PC-3 (cell line): Measurements from ENCODE around the gene ALAS2. TPM values are rescaled to one million over a fixed set of nuclear protein-coding genes. Genes with fewer than 3 reads are reported as not detected.

ENCODE experiments used
- ATAC-seq: fragments of 200-7000 bp; cut with Tn5 transposase; 2 replicates; pipeline ENCODE4 v1.9.1; 2020; ENCODE audit warnings: mild to moderate bottlenecking, moderate library complexity
- BruUV-seq: library from RNA; stranded (reverse); fragments of 400-500 nt; replicated peaks from 2 replicates; lab custom pipeline; 2021; lab: Mats Ljungman, UMichigan
- CTCF ChIA-PET: fragments of 300-600 bp; sonication (Branson Sonifier 250); formaldehyde crosslinking; loops from one replicate; lab custom pipeline; 2022; ENCODE audit warnings: antibody characterized with exemption; lab: Charles Lee
- POLR2A ChIA-PET: fragments of 300-600 bp; sonication (Branson Sonifier 250); formaldehyde crosslinking; loops from one replicate; lab custom pipeline; 2022; ENCODE audit warnings: antibody characterized with exemption; ENCODE audit not compliant: unreplicated experiment; lab: Charles Lee
- DNase-seq: peaks from one replicate; pipeline ENCODE4 v3.0.0-alpha.2; 2015
- H2AFZ ChIP-seq: fragments of 300-600 bp; sonication (generic); 2 replicates; pipeline ENCODE4 v1.6.0; 2016; ENCODE audit warnings: antibody characterized with exemption, low read length
- H3F3A ChIP-seq: fragments of 300-600 bp; sonication (generic); one replicate; pipeline ENCODE4 v1.6.0; 2017; ENCODE audit warnings: antibody characterized with exemption, low read length, control low read depth, mild to moderate bottlenecking; ENCODE audit not compliant: unreplicated experiment
- H3K27ac ChIP-seq: fragments of 300-600 bp; sonication (generic); 2 replicates; pipeline ENCODE4 v1.5.1; 2016; ENCODE audit warnings: mild to moderate bottlenecking, low read length
- H3K27me3 ChIP-seq: fragments of 300-600 bp; sonication (generic); 2 replicates; pipeline ENCODE4 v1.6.1; 2016; ENCODE audit warnings: low read length, mixed read lengths
- H3K36me3 ChIP-seq: fragments of 300-600 bp; sonication (generic); 2 replicates; pipeline ENCODE4 v1.6.1; 2016; ENCODE audit warnings: low read depth, mixed run types, low read length, mixed read lengths
- H3K4me1 ChIP-seq: fragments of 300-600 bp; sonication (generic); 2 replicates; pipeline ENCODE4 v1.5.1; 2016; ENCODE audit warnings: low read length; ENCODE audit not compliant: insufficient read depth
- H3K4me2 ChIP-seq: fragments of 300-600 bp; sonication (generic); 2 replicates; pipeline ENCODE4 v1.6.0; 2016; ENCODE audit warnings: low read length
- H3K4me3 ChIP-seq: fragments of 300-600 bp; sonication (generic); 2 replicates; pipeline ENCODE4 v1.5.1; 2016; ENCODE audit warnings: mild to moderate bottlenecking, low read length, mixed read lengths
- H3K79me2 ChIP-seq: fragments of 300-600 bp; sonication (generic); 2 replicates; pipeline ENCODE4 v1.6.1; 2017; ENCODE audit warnings: low read length, mixed read lengths
- H3K9ac ChIP-seq: fragments of 300-600 bp; sonication (generic); 2 replicates; pipeline ENCODE4 v1.6.0; 2016; ENCODE audit warnings: mild to moderate bottlenecking, low read length
- H3K9me2 ChIP-seq: fragments of 300-600 bp; sonication (generic); replicated peaks from 2 replicates; pipeline ENCODE4 v1.6.1; 2016; ENCODE audit warnings: mixed run types, low read length, mixed read lengths
- H3K9me3 ChIP-seq: fragments of 300-600 bp; sonication (generic); 2 replicates; pipeline ENCODE4 v1.6.1; 2016; ENCODE audit warnings: low read length, mixed read lengths
- H4K20me1 ChIP-seq: fragments of 300-600 bp; sonication (generic); 2 replicates; pipeline ENCODE4 v1.6.1; 2016; ENCODE audit warnings: low read length, mixed read lengths
- EZH2 ChIP-seq: fragments of 300-600 bp; sonication (generic); IDR thresholded peaks from one replicate; pipeline ENCODE4 v1.6.1; 2017; ENCODE audit warnings: antibody characterized with exemption, mild to moderate bottlenecking, low read length; ENCODE audit not compliant: unreplicated experiment
- EZH2phosphoT487 ChIP-seq: fragments of 300-600 bp; sonication (generic); IDR thresholded peaks from 2 replicates; pipeline ENCODE4 v1.6.1; 2018; ENCODE audit warnings: mild to moderate bottlenecking, antibody characterized with exemption, low read length, borderline replicate concordance
- intact Hi-C: fragments of 100-400 bp; cut with micrococcal nuclease; formaldehyde crosslinking; loops from 2 replicates; pipeline ENCODE4 v1.9.0; 2023
- total RNA-seq: library from RNA; depleted of rRNA; stranded (reverse); fragments of >200 nt; gene quantifications from 2 replicates; pipeline ENCODE4 v1.2.3, GENCODE V29; 2014; rRNA removed
- TF ChIP-seq, protein P1 (sequence below): fragments of 300-600 bp; sonication (generic); conservative IDR thresholded peaks from 2 replicates; pipeline ENCODE4 v1.5.1; 2017; ENCODE audit warnings: antibody characterized with exemption, low read depth, mild to moderate bottlenecking, low read length

ALAS2 gene
- total RNA-seq, 1 experiment from 2014 or later: not detected

DNA sequence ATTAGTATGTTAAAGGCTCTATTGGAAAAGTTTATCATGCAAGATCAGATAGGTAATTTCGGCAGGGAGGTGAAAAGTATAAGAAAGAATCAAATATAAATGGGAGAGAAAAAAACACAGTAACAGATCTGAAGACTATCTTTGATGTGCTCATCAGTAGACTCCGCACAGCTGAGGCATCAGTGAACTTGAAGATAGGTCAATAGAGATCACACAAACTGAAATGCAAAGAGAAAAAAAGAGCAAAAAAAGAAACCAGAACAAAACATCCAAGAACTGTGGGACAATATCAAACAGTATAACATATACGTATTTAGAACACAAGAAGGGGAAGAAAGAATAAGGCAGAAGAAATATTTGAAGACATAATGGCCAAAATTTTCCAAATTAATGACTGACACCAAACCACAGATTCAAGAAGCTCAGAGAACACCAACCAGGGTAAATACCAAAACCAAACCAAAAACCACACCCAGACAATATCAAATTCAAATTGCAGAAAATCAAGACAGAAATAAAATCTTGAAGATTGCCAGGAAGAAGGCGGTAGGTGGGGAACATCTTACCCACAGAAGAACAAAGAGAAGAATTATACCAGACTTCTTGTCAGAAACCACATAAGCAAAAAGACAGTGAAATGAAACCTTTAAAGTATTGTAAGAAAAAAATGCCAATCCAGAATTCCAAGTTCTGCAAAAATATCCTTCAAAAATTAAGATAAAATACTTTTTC, 65.8 kb downstream of the ALAS2 start:
- H3K9me2 ChIP-seq: no peaks in the 10 kb centered on the region
- intact Hi-C loops: no loop called here
- H3K36me3 ChIP-seq: no peaks in the 10 kb centered on the region
- H3K9me3 ChIP-seq: no peaks in the 10 kb centered on the region
- BruUV-seq: no TSS peak
- H3K4me1 ChIP-seq: no peaks in the 10 kb centered on the region
- CTCF ChIA-PET: no interaction called here
- TF ChIP-seq, protein P1, sequence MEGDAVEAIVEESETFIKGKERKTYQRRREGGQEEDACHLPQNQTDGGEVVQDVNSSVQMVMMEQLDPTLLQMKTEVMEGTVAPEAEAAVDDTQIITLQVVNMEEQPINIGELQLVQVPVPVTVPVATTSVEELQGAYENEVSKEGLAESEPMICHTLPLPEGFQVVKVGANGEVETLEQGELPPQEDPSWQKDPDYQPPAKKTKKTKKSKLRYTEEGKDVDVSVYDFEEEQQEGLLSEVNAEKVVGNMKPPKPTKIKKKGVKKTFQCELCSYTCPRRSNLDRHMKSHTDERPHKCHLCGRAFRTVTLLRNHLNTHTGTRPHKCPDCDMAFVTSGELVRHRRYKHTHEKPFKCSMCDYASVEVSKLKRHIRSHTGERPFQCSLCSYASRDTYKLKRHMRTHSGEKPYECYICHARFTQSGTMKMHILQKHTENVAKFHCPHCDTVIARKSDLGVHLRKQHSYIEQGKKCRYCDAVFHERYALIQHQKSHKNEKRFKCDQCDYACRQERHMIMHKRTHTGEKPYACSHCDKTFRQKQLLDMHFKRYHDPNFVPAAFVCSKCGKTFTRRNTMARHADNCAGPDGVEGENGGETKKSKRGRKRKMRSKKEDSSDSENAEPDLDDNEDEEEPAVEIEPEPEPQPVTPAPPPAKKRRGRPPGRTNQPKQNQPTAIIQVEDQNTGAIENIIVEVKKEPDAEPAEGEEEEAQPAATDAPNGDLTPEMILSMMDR: no peak
- TF ChIP-seq EZH2phosphoT487: no peak
- H3F3A ChIP-seq: no peaks in the 10 kb centered on the region
- no peak overlapping the region for H2AFZ ChIP-seq
- DNase-seq (no peak), ATAC-seq (no peak)
- H3K79me2 ChIP-seq: no peaks in the 10 kb centered on the region
- no peak overlapping the region for H3K4me2 ChIP-seq
- POLR2A ChIA-PET: no interaction called here
- no peak overlapping the region for H3K27ac ChIP-seq
- no peaks in the 10 kb centered on the region for H4K20me1 ChIP-seq
- no peaks in the 10 kb centered on the region for H3K27me3 ChIP-seq
- no peak overlapping the region for H3K4me3 ChIP-seq
- H3K9ac ChIP-seq: no peak overlapping the region

DNA sequence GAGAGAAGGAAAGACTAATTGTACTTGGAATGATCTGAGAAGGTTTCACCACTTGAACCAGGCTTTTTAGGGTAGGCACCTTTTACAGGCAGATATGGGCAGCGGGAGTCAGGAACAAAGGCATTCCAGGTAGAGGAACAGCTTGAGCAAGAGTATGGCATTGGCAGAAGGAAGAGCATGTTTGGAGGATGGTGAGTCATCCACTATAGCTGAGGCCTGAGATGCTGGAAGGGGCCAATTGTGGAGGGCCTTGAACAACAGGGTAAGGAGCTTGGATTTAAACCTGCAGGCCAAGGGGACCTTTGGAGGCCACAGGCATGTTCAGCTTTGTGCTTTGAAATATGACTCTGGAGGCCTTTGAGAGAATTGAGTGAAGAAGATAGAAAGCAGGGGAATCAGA, 69.0 kb downstream of the ALAS2 start:
- Histone ChIP-seq H3K9me3 (no peaks in the 10 kb centered on the region), H4K20me1 (no peaks in the 10 kb centered on the region), H3K79me2 (no peaks in the 10 kb centered on the region), H3K4me3 (no peak overlapping the region), H3K27me3 (no peaks in the 10 kb centered on the region), H3K9ac (no peak overlapping the region), H3K36me3 (no peaks in the 10 kb centered on the region), H3K27ac (no peak overlapping the region), H2AFZ (no peak overlapping the region), H3K4me1 (no peaks in the 10 kb centered on the region), H3K4me2 (no peak overlapping the region), H3F3A (no peaks in the 10 kb centered on the region), H3K9me2 (no peaks in the 10 kb centered on the region)
- ATAC-seq (no peak), DNase-seq (no peak)
- POLR2A ChIA-PET: no interaction called here
- intact Hi-C loops: no loop called here
- CTCF ChIA-PET: no interaction called here
- TF ChIP-seq, protein P1: no peak
- TF ChIP-seq EZH2 (no peak), EZH2phosphoT487 (no peak)
- no TSS peak for BruUV-seq

Other genes starting within 250 kb of the ALAS2 start
- gene ITIH6, start 232.7 kb downstream of the ALAS2 start, total RNA-seq: not detected in 2 replicates
- 61.4 and 67.9 TPM in 2 replicates for gene MAGED2, start 223.2 kb downstream of the ALAS2 start, total RNA-seq
- not detected in 2 replicates for gene TRO, start 110.2 kb downstream of the ALAS2 start, total RNA-seq
- 0.22 and 1.1 TPM in 2 replicates for gene PFKFB1, start 36.8 kb downstream of the ALAS2 start, total RNA-seq
- 24.7 and 30.9 TPM in 2 replicates for gene APEX2, start 30.6 kb downstream of the ALAS2 start, total RNA-seq
- not detected in 2 replicates for gene PAGE2B, start 44.1 kb upstream of the ALAS2 start, total RNA-seq
- not detected in 2 replicates for gene PAGE2, start 58.0 kb upstream of the ALAS2 start, total RNA-seq
- not detected in 2 replicates for gene PAGE5, start 189.4 kb upstream of the ALAS2 start, total RNA-seq
- not detected in 2 replicates for gene PAGE3, start 233.9 kb upstream of the ALAS2 start, total RNA-seq